SK-N-SH (cell line): ENCODE results near the gene PHACTR4.

ENCODE experiments used
- EZH2phosphoT487 ChIP-seq: fragments of 200-600 bp; sonication (generic); IDR thresholded peaks from 2 replicates; pipeline ENCODE4 v1.6.1; 2017; ENCODE audit warnings: low read depth, mixed run types, mild to moderate bottlenecking, antibody characterized with exemption, moderate library complexity, borderline replicate concordance
- FOXM1 ChIP-seq: IDR thresholded peaks from 2 replicates; pipeline ENCODE4 v1.4.0; 2012; ENCODE audit warnings: low read depth, mild to moderate bottlenecking
- POLR2AphosphoS5 ChIP-seq: IDR thresholded peaks from 2 replicates; pipeline ENCODE4 v1.6.1; 2012; ENCODE audit warnings: low read depth, low read length
- RAD21 ChIP-seq: IDR thresholded peaks from 2 replicates; pipeline ENCODE4 v1.6.1; 2012; ENCODE audit warnings: mild to moderate bottlenecking, low read length
- TAF1 ChIP-seq: IDR thresholded peaks from 2 replicates; pipeline ENCODE4 v1.6.1; 2012; ENCODE audit warnings: low read depth, mild to moderate bottlenecking, low read length, moderate library complexity, borderline replicate concordance
- TF ChIP-seq, protein P1 (sequence below): fragments of 200-600 bp; sonication (generic); IDR thresholded peaks from 2 replicates; pipeline ENCODE4 v1.6.1; 2017; ENCODE audit warnings: antibody characterized with exemption, mild to moderate bottlenecking, moderate library complexity
- TF ChIP-seq, protein P2 (sequence below): fragments of 150-350 bp; IDR thresholded peaks from 2 replicates; pipeline ENCODE4 v1.6.1; 2016; ENCODE audit warnings: mild to moderate bottlenecking, low read depth, low read length

DNA sequence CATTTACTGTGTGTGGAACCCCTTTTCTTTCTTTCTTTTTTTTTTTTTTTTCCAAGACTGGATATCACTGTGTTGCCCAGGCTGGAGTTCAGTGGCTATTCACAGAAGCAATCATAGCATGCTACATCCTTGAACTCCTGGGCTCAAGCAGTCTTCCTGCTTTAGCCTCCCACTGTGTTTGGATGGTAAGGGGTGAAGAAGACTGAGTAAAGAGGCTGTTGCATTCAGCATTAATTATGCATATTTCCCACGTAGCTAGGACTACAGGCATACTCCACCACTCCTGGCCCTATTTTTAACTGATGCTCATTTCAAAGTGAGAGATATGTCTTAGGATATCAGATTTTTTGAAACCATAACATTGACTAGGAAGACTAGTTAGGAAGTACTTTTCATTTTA is 39.5 kb downstream of the PHACTR4 start:
- TF ChIP-seq TAF1: no peak
- TF ChIP-seq, protein P1, sequence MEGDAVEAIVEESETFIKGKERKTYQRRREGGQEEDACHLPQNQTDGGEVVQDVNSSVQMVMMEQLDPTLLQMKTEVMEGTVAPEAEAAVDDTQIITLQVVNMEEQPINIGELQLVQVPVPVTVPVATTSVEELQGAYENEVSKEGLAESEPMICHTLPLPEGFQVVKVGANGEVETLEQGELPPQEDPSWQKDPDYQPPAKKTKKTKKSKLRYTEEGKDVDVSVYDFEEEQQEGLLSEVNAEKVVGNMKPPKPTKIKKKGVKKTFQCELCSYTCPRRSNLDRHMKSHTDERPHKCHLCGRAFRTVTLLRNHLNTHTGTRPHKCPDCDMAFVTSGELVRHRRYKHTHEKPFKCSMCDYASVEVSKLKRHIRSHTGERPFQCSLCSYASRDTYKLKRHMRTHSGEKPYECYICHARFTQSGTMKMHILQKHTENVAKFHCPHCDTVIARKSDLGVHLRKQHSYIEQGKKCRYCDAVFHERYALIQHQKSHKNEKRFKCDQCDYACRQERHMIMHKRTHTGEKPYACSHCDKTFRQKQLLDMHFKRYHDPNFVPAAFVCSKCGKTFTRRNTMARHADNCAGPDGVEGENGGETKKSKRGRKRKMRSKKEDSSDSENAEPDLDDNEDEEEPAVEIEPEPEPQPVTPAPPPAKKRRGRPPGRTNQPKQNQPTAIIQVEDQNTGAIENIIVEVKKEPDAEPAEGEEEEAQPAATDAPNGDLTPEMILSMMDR: no peak
- TF ChIP-seq POLR2AphosphoS5: no peak
- TF ChIP-seq EZH2phosphoT487: no peak
- TF ChIP-seq, protein P2, sequence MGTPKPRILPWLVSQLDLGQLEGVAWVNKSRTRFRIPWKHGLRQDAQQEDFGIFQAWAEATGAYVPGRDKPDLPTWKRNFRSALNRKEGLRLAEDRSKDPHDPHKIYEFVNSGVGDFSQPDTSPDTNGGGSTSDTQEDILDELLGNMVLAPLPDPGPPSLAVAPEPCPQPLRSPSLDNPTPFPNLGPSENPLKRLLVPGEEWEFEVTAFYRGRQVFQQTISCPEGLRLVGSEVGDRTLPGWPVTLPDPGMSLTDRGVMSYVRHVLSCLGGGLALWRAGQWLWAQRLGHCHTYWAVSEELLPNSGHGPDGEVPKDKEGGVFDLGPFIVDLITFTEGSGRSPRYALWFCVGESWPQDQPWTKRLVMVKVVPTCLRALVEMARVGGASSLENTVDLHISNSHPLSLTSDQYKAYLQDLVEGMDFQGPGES: no peak
- TF ChIP-seq FOXM1: no peak
- no peak for TF ChIP-seq RAD21
